SK-N-MC (cell line): ENCODE results near the gene BTBD6.

Experiments used
- EZH2 ChIP-seq: fragments of 200-600 bp; sonication (generic); IDR thresholded peaks from one replicate; pipeline ENCODE4 v1.6.1; 2017; ENCODE audit warnings: antibody characterized with exemption
- FOXP2 ChIP-seq: optimal IDR thresholded peaks from 2 replicates; pipeline ENCODE3; 2011; ENCODE audit warnings: mild to moderate bottlenecking, moderate library complexity; ENCODE audit not compliant: insufficient read depth; ENCODE audit errors: extremely low read length, control extremely low read depth
- POLR2AphosphoS5 ChIP-seq: IDR thresholded peaks from 2 replicates; pipeline ENCODE4 v1.6.1; 2012; ENCODE audit warnings: mild to moderate bottlenecking, low read depth, low read length, borderline replicate concordance

DNA sequence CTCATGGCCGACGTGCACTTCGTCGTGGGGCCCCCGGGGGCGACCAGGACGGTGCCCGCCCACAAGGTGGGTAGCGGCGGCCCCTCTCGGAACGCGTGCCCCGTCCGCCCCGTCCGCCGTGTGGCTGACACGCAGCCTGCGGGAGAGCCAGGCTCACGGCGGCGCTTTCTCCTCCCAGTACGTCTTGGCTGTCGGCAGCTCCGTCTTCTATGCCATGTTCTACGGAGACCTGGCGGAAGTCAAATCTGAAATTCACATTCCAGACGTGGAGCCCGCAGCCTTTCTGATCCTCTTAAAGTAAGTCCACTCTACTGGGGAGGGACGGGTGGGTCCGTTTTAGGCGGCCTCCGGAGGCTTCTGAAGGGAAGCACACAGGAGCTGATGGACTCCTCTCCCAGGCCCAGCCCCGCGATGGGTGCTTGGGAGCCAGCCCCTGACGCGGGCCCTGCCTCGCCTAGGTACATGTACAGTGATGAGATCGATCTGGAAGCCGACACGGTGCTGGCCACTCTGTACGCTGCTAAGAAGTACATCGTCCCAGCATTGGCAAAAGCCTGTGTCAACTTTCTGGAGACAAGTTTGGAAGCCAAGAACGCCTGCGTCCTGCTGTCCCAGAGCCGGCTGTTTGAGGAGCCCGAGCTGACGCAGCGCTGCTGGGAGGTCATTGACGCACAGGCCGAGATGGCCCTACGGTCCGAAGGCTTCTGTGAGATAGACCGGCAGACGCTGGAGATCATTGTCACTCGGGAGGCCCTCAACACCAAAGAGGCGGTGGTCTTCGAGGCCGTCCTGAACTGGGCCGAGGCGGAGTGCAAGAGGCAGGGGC lies 1.1 kb downstream of the BTBD6 start:
- TF ChIP-seq EZH2 (no peak), POLR2AphosphoS5 (no peak), FOXP2 (no peak)
